ENCODE measurements around the gene RIT1.

RIT1 gene

DNA sequence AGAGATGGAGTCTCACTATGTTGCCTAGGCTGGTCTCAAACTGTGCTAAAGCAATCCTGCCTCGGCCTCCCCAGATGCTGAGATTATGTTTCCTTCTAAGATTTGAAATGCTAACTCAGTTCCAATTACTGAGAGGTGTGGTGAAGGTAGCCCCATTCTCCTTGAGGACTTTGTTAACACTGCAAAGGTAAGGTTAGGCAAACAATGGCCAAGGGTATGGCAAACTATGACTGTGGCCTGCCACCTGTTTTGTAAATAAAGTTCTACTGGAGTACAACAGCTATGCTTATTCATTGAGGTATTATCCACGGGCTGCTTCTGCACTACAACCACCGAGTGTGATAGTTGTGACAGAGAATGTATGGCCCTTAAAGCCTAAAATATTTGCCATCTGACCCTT lies 9.6 kb upstream of the RIT1 start:
- Histone ChIP-seq H3K4me3 (ENCODE audit: insufficient read depth, low read length, poor library complexity, severe bottlenecking) (no peak overlapping the region), H3K9me3 (ENCODE audit: insufficient read depth, low read length) (no peaks in the 10 kb centered on the region), H3K79me2 (ENCODE audit: insufficient read depth, low read length) (no peaks in the 10 kb centered on the region), H2AFZ (ENCODE audit: low read depth, low read length, severe bottlenecking) (no peak overlapping the region), H3K36me3 (ENCODE audit: low read length) (peaks cover 59% of the 10 kb centered on the region), H4K20me1 (ENCODE audit: low read depth, low read length) (no peaks in the 10 kb centered on the region), H3K27me3 (ENCODE audit: low read length) (no peaks in the 10 kb centered on the region), H3F3A (ENCODE audit: insufficient read depth) (peaks cover 20% of the 10 kb centered on the region), H3K27ac (ENCODE audit: low read depth, low read length) (no peak overlapping the region), H3K4me2 (ENCODE audit: low read depth, low read length, poor library complexity, severe bottlenecking) (no peak overlapping the region), H3K9me2 (replicated peaks; ENCODE audit: insufficient read depth, low read length) (no peaks in the 10 kb centered on the region), H3K9ac (ENCODE audit: low read length) (no peak overlapping the region)
- TF ChIP-seq EZH2phosphoT487 (conservative IDR thresholded peaks at IDR 0.05; ENCODE audit: low read length) (no peak), CTCF (IDR thresholded peaks at IDR 0.05; ENCODE audit: insufficient read depth, low read length, poor library complexity, severe bottlenecking) (no peak)

DNA sequence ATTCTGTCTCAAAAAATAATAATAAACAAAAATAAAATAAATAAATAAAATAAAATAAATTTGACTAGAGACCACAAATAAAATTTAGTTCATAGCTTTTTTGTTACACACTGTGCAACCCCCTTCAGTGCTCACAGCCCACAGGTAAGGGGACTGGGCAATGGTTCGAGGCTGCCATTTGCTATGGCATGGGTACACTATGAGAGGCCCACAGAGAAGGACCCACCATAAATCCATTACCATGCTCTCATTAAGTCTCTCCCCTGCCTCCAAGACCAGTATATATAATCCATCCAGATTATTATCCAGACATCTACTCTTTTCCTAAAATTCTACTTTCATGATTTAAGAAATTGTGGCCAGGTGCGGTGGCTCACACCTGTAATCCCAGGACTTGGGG lies 8.7 kb upstream of the RIT1 start:
- Histone ChIP-seq H3K4me3 (ENCODE audit: insufficient read depth, low read length, poor library complexity, severe bottlenecking) (no peak overlapping the region), H3K9ac (ENCODE audit: low read length) (no peak overlapping the region), H3K36me3 (ENCODE audit: low read length) (peaks cover 58% of the 10 kb centered on the region), H3K79me2 (ENCODE audit: insufficient read depth, low read length) (no peaks in the 10 kb centered on the region), H3K4me2 (ENCODE audit: low read depth, low read length, poor library complexity, severe bottlenecking) (no peak overlapping the region), H2AFZ (ENCODE audit: low read depth, low read length, severe bottlenecking) (no peak overlapping the region), H3K9me2 (replicated peaks; ENCODE audit: insufficient read depth, low read length) (no peaks in the 10 kb centered on the region), H3K27ac (ENCODE audit: low read depth, low read length) (no peak overlapping the region), H3F3A (ENCODE audit: insufficient read depth) (peaks cover 27% of the 10 kb centered on the region), H3K9me3 (ENCODE audit: insufficient read depth, low read length) (no peaks in the 10 kb centered on the region), H4K20me1 (ENCODE audit: low read depth, low read length) (no peaks in the 10 kb centered on the region), H3K27me3 (ENCODE audit: low read length) (no peaks in the 10 kb centered on the region)
- TF ChIP-seq CTCF (IDR thresholded peaks at IDR 0.05; ENCODE audit: insufficient read depth, low read length, poor library complexity, severe bottlenecking), result no peak
- no peak for TF ChIP-seq EZH2phosphoT487 (conservative IDR thresholded peaks at IDR 0.05; ENCODE audit: low read length)

DNA sequence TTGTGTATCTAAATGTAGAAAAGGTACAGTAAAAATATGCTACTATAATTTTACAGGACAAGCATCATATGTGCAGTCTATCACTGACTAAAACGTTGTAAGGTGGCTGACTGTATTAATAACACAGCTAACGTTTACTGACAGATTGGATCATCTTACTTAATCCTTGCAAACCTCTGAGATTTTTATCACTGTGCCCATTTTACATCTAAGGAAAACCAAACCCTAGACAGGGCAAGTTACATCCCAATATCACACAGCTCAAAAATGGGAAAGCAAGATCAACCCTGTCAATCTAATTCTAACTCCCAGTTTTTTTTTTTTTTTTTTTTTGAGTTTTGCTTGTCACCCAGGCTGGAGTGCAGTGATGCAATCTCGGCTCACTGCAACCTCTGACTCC lies 7.5 kb upstream of the RIT1 start:
- TF ChIP-seq CTCF (IDR thresholded peaks at IDR 0.05; ENCODE audit: insufficient read depth, low read length, poor library complexity, severe bottlenecking) (no peak), EZH2phosphoT487 (conservative IDR thresholded peaks at IDR 0.05; ENCODE audit: low read length) (no peak)
- Histone ChIP-seq H3K36me3 (ENCODE audit: low read length) (peaks cover 69% of the 10 kb centered on the region), H3K27ac (ENCODE audit: low read depth, low read length) (no peak overlapping the region), H3K4me3 (ENCODE audit: insufficient read depth, low read length, poor library complexity, severe bottlenecking) (no peak overlapping the region), H3F3A (ENCODE audit: insufficient read depth) (peaks cover 39% of the 10 kb centered on the region), H3K9ac (ENCODE audit: low read length) (no peak overlapping the region), H2AFZ (ENCODE audit: low read depth, low read length, severe bottlenecking) (no peak overlapping the region), H3K4me2 (ENCODE audit: low read depth, low read length, poor library complexity, severe bottlenecking) (no peak overlapping the region), H3K9me2 (replicated peaks; ENCODE audit: insufficient read depth, low read length) (no peaks in the 10 kb centered on the region), H3K27me3 (ENCODE audit: low read length) (no peaks in the 10 kb centered on the region), H3K79me2 (ENCODE audit: insufficient read depth, low read length) (no peaks in the 10 kb centered on the region), H3K9me3 (ENCODE audit: insufficient read depth, low read length) (no peaks in the 10 kb centered on the region), H4K20me1 (ENCODE audit: low read depth, low read length) (no peaks in the 10 kb centered on the region)

Measured in SU-DHL-6 (cell line).